Neuronal stem cell (in vitro differentiated cells): Measurements from ENCODE around the gene SMYD3.

Source experiments
- DNase-seq: peaks from one replicate; pipeline ENCODE4 v3.0.0-alpha.2; 2013; ENCODE audit warnings: low spot score
- H2AFZ ChIP-seq: one replicate; pipeline ENCODE4 v1.6.1; 2013; ENCODE audit warnings: mild to moderate bottlenecking, low read length, inconsistent platforms
- H2AK5ac ChIP-seq: 2 replicates; pipeline ENCODE4 v1.6.1; 2013; ENCODE audit warnings: low read depth, mild to moderate bottlenecking, inconsistent platforms, low read length, moderate library complexity, mixed read lengths
- H2BK120ac ChIP-seq: 2 replicates; pipeline ENCODE4 v1.6.1; 2013; ENCODE audit warnings: low read depth, mild to moderate bottlenecking, inconsistent platforms, low read length, moderate library complexity, mixed read lengths
- H2BK12ac ChIP-seq: one replicate; pipeline ENCODE4 v1.6.1; 2013; ENCODE audit warnings: low read length, inconsistent platforms
- H2BK15ac ChIP-seq: 2 replicates; pipeline ENCODE4 v1.6.1; 2013; ENCODE audit warnings: mild to moderate bottlenecking, low read length, inconsistent platforms, mixed read lengths
- H2BK5ac ChIP-seq: one replicate; pipeline ENCODE4 v1.6.1; 2013; ENCODE audit warnings: inconsistent platforms, mild to moderate bottlenecking, low read length, moderate library complexity
- H3K14ac ChIP-seq: one replicate; pipeline ENCODE4 v1.6.1; 2013; ENCODE audit warnings: low read length, inconsistent platforms
- H3K18ac ChIP-seq: 2 replicates; pipeline ENCODE4 v1.6.1; 2013; ENCODE audit warnings: low read length, inconsistent platforms
- H3K23ac ChIP-seq: 2 replicates; pipeline ENCODE4 v1.6.1; 2013; ENCODE audit warnings: low read depth, mild to moderate bottlenecking, mixed read lengths, low read length, inconsistent platforms; ENCODE audit not compliant: poor library complexity
- H3K27ac ChIP-seq: replicated peaks from 3 replicates; pipeline ENCODE4 v1.5.1; 2013; ENCODE audit warnings: low read length, inconsistent platforms
- H3K27me3 ChIP-seq, 3 experiments: 2 replicates each; pipeline ENCODE4 v1.6.1; 2013; ENCODE audit warnings: low read length in 3 of 3, mild to moderate bottlenecking in 2 of 3, inconsistent platforms in 1 of 3, low read depth in 1 of 3, mixed read lengths in 1 of 3, moderate library complexity in 1 of 3; ENCODE audit not compliant: control insufficient read depth in 3 of 3, insufficient read depth in 3 of 3
- H3K36me3 ChIP-seq, 2 donors: replicated peaks in 1 of 2; 2 replicates each; pipeline ENCODE4 v1.6.1; 2013; ENCODE audit warnings: low read length in 2 of 2; ENCODE audit not compliant: control insufficient read depth in 2 of 2, insufficient read depth in 2 of 2
- H3K4ac ChIP-seq: 2 replicates; pipeline ENCODE4 v1.6.1; 2013; ENCODE audit warnings: inconsistent platforms, mild to moderate bottlenecking, low read length, moderate library complexity
- H3K4me1 ChIP-seq, 2 donors: 1 replicate in 1 of 2; 2 replicates in 1 of 2; pipeline ENCODE4 v1.6.1; 2013; ENCODE audit warnings: low read length in 2 of 2, low read depth in 1 of 2; ENCODE audit not compliant: control insufficient read depth in 2 of 2, insufficient read depth in 1 of 2
- H3K4me2 ChIP-seq: one replicate; pipeline ENCODE4 v1.6.1; 2013; ENCODE audit warnings: mild to moderate bottlenecking, low read length, inconsistent platforms; ENCODE audit not compliant: insufficient read depth, poor library complexity, severe bottlenecking
- H3K4me3 ChIP-seq, 2 donors: 2 replicates each; pipeline ENCODE4 v1.5.1; 2013; ENCODE audit warnings: low read length in 2 of 2, mild to moderate bottlenecking in 2 of 2, inconsistent platforms in 1 of 2, moderate library complexity in 1 of 2
- H3K79me1 ChIP-seq: one replicate; pipeline ENCODE4 v1.6.1; 2013; ENCODE audit warnings: low read depth, mild to moderate bottlenecking, inconsistent platforms, low read length, moderate library complexity
- H3K9ac ChIP-seq: one replicate; pipeline ENCODE4 v1.6.1; 2013; ENCODE audit warnings: mild to moderate bottlenecking, low read depth, low read length, inconsistent platforms; ENCODE audit not compliant: poor library complexity
- H3K9me3 ChIP-seq, 2 donors: replicated peaks in 1 of 2; 2 replicates each; pipeline versions ENCODE3 to v1.6.1; 2013; ENCODE audit warnings: low read length in 2 of 2, mild to moderate bottlenecking in 2 of 2, inconsistent platforms in 1 of 2, low read depth in 1 of 2, mixed read lengths in 1 of 2, moderate library complexity in 1 of 2; ENCODE audit not compliant: control insufficient read depth in 2 of 2, insufficient read depth in 1 of 2
- H4K8ac ChIP-seq: one replicate; pipeline ENCODE4 v1.6.1; 2013; ENCODE audit warnings: low read depth, mild to moderate bottlenecking, inconsistent platforms, low read length, moderate library complexity
- H4K91ac ChIP-seq: one replicate; pipeline ENCODE4 v1.6.1; 2013; ENCODE audit warnings: low read length, low read depth, mild to moderate bottlenecking, inconsistent platforms; ENCODE audit not compliant: poor library complexity
- WGBS, 2 donors: extraction: QIAGEN DNeasy Blood & Tissue Kit; methylation state at CpG; one replicate each; pipeline ENCODE4 v1.1.7; 2013; ENCODE audit warnings: missing lambda C conversion rate in 2 of 2, mixed read lengths in 1 of 2; ENCODE audit not compliant: insufficient read length in 2 of 2, insufficient replicate concordance in 1 of 2; ENCODE audit errors: extremely low coverage in 2 of 2; 5-methylcytosine and 5-hydroxymethylcytosine counted together

The SMYD3 gene

GRCh38 chr1:245872475-245872874 lies 634.6 kb downstream of the SMYD3 start:
- no peak overlapping the region for H3K4me3 ChIP-seq
- no peaks in the 10 kb centered on the region for H3K27me3 ChIP-seq
- no peak overlapping the region for H3K27ac ChIP-seq
- H3K36me3 ChIP-seq: no peaks in the 10 kb centered on the region
- no peaks in the 10 kb centered on the region for H3K79me1 ChIP-seq
- H3K4me2 ChIP-seq: no peak overlapping the region
- H4K8ac ChIP-seq: no peak overlapping the region
- no CpG with 5 or more reads among the region's 8 CpGs for WGBS, 2 donors
- H3K4me1 ChIP-seq: no peaks in the 10 kb centered on the region
- no peak overlapping the region for H2BK5ac ChIP-seq
- H2AK5ac ChIP-seq: no peak overlapping the region
- no peaks in the 10 kb centered on the region for H3K9me3 ChIP-seq
- no peak overlapping the region for H3K18ac ChIP-seq
- no peak overlapping the region for H2BK15ac ChIP-seq
- no peak overlapping the region for H3K14ac ChIP-seq
- no peak overlapping the region for H4K91ac ChIP-seq
- H3K23ac ChIP-seq: no peak overlapping the region
- no peak overlapping the region for H3K4ac ChIP-seq
- H2BK12ac ChIP-seq: no peak overlapping the region
- no peak overlapping the region for H2BK120ac ChIP-seq
- no peak overlapping the region for H2AFZ ChIP-seq
- H3K9ac ChIP-seq: no peak overlapping the region
- no peak for DNase-seq

DNA sequence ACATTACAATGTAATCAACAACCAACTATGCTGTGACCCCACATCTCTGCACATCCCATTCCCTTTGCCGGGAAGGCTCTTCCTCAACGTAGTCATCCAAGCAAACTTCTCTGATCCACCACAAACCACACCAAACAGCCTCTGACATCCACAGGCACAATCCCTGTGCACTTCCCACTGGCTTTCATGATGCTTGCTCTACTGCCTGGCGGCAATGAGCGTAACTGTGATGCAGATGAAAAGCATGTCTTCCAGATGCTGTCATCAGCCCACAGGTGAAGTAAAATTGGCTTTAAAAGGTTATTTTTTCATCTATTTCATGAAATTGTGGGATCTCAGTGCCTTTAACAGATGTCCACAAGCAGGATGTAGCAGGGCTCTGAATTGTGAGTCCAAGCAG lies 635.2 kb downstream of the SMYD3 start:
- Histone ChIP-seq H3K9ac (no peak overlapping the region), H3K9me3 (no peaks in the 10 kb centered on the region), H2AFZ (no peak overlapping the region), H3K18ac (no peak overlapping the region), H2BK15ac (no peak overlapping the region), H3K27ac (no peak overlapping the region), H2BK5ac (no peak overlapping the region), H3K4me3 (no peak overlapping the region), H3K79me1 (no peaks in the 10 kb centered on the region), H4K8ac (no peak overlapping the region), H3K14ac (no peak overlapping the region), H2AK5ac (no peak overlapping the region), H3K4me1 (no peaks in the 10 kb centered on the region), H2BK120ac (no peak overlapping the region), H3K27me3 (no peaks in the 10 kb centered on the region), H4K91ac (no peak overlapping the region), H3K4me2 (no peak overlapping the region), H3K4ac (no peak overlapping the region), H3K36me3 (no peaks in the 10 kb centered on the region), H3K23ac (no peak overlapping the region), H2BK12ac (no peak overlapping the region)
- no CpG with 5 or more reads among the region's 4 CpGs for WGBS, 2 donors
- no peak for DNase-seq

DNA sequence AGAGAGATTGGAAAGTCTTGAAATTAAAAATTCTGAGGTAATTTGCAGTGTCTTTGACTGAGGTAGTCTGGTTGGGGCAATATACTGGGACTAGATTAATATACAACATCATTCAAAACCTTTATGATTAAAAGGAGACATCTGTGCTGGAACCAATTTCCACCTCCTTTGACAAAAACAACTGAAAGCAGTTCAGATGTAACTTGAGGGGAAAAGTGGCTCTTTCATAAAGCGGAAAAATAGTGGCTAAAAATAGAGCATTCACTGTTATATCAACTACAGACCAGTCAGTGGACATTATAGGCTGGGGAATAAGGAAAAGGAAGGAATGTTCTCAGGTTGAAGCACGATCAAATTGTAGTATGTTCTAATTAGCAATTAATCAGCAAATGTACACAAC lies 635.9 kb downstream of the SMYD3 start:
- Histone ChIP-seq H3K18ac (no peak overlapping the region), H2AK5ac (no peak overlapping the region), H3K9ac (no peak overlapping the region), H3K4me1 (no peaks in the 10 kb centered on the region), H2BK12ac (no peak overlapping the region), H2BK120ac (no peak overlapping the region), H2BK15ac (no peak overlapping the region), H3K79me1 (no peaks in the 10 kb centered on the region), H3K4me2 (no peak overlapping the region), H3K36me3 (no peaks in the 10 kb centered on the region), H3K9me3 (no peaks in the 10 kb centered on the region), H3K4me3 (no peak overlapping the region), H4K8ac (no peak overlapping the region), H3K27ac (no peak overlapping the region), H3K23ac (no peak overlapping the region), H3K27me3 (no peaks in the 10 kb centered on the region), H3K4ac (no peak overlapping the region), H2AFZ (no peak overlapping the region), H2BK5ac (no peak overlapping the region), H3K14ac (no peak overlapping the region), H4K91ac (no peak overlapping the region)
- no CpG with 5 or more reads among the region's 2 CpGs for WGBS, 2 donors
- no peak for DNase-seq

DNA sequence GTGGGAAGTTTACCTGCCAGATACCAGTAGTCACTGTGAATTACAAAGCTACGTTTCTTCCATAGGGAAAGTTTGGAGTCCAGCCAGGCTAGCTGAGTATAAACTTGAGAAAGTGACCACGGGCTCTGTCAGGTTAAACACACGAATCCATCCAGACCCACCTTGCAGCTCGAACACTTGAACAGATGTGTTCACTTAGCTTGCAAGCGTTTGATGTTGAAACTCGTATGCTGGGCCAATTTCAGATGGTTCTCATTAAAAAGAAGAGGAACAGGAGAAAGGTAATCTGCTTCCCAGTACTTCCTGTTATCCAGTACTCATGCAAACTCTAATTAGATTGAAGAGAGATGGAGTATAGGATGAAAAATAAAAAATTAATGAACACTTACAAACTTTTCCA lies 636.4 kb downstream of the SMYD3 start:
- Histone ChIP-seq H4K91ac (no peak overlapping the region), H3K14ac (no peak overlapping the region), H2AFZ (no peak overlapping the region), H3K4me2 (no peak overlapping the region), H3K18ac (no peak overlapping the region), H3K4me3 (no peak overlapping the region), H3K4ac (no peak overlapping the region), H3K9me3 (no peaks in the 10 kb centered on the region), H2BK5ac (no peak overlapping the region), H2BK12ac (no peak overlapping the region), H4K8ac (no peak overlapping the region), H2BK15ac (no peak overlapping the region), H3K27me3 (no peaks in the 10 kb centered on the region), H3K9ac (no peak overlapping the region), H3K79me1 (no peaks in the 10 kb centered on the region), H3K27ac (no peak overlapping the region), H3K23ac (no peak overlapping the region), H2BK120ac (no peak overlapping the region), H3K36me3 (no peaks in the 10 kb centered on the region), H2AK5ac (no peak overlapping the region), H3K4me1 (no peaks in the 10 kb centered on the region)
- no peak for DNase-seq
- WGBS, 2 donors: no CpG with 5 or more reads among the region's 6 CpGs
